HG03280 (cell line): ENCODE results near the gene PRDX2.

ENCODE experiments used
- ATAC-seq: cut with Tn5 transposase; IDR thresholded peaks from one replicate; pipeline ENCODE4 v1.9.1; 2021; ENCODE audit warnings: mild to moderate bottlenecking, moderate library complexity; ENCODE audit not compliant: unreplicated experiment

Gene PRDX2

GRCh38 chr19:12793290-12794195 lies 8.1 kb downstream of the PRDX2 start:
- peak; percentile 34 for ATAC-seq

- ATAC-seq: no peak
These were observed 8.7 kb downstream of the PRDX2 start for GRCh38 chr19:12792853-12793289.

- no peak for ATAC-seq
These were observed 9.3 kb downstream of the PRDX2 start for GRCh38 chr19:12792051-12792852.

- ATAC-seq: peak; percentile 31
These were observed 10.1 kb downstream of the PRDX2 start, which contains the start of gene JUNB for GRCh38 chr19:12791345-12792050. TSS of gene JUNB (plus strand) at chr19:12791486. CDS start at chr19:12791772, 286 bp downstream.

- ATAC-seq: no peak
These were observed 10.8 kb downstream of the PRDX2 start for GRCh38 chr19:12790628-12791344.

- ATAC-seq: peak; percentile 42
These were observed 11.5 kb downstream of the PRDX2 start for GRCh38 chr19:12789904-12790619.

GRCh38 chr19:12789098-12789903 lies 12.3 kb downstream of the PRDX2 start:
- no peak for ATAC-seq

GRCh38 chr19:12788682-12789097 lies 12.9 kb downstream of the PRDX2 start:
- no peak for ATAC-seq

- ATAC-seq: no peak
These were observed 13.4 kb downstream of the PRDX2 start for GRCh38 chr19:12788042-12788681.

GRCh38 chr19:12787458-12787857 lies 14.1 kb downstream of the PRDX2 start:
- ATAC-seq: no peak

GRCh38 chr19:12786952-12787351 lies 14.6 kb downstream of the PRDX2 start:
- ATAC-seq: no peak

- no peak for ATAC-seq
These were observed 15.3 kb downstream of the PRDX2 start for GRCh38 chr19:12786141-12786870.

- no peak for ATAC-seq
These were observed 16.1 kb downstream of the PRDX2 start for GRCh38 chr19:12785431-12786031.

GRCh38 chr19:12784871-12785430 lies 16.6 kb downstream of the PRDX2 start:
- no peak for ATAC-seq

- ATAC-seq: no peak
These were observed 17.2 kb downstream of the PRDX2 start for GRCh38 chr19:12784394-12784870.

GRCh38 chr19:12783849-12784393 lies 17.7 kb downstream of the PRDX2 start:
- no peak for ATAC-seq
